CD4-positive, alpha-beta T cell treated with Interleukin-15 for 1 hour (primary cell): ENCODE results near the gene AMIGO3.
A peak's percentile ranks its signal among the peaks of the same experiment; 100 is the strongest.
"Not testable (repeated sequence)": the region's sequence is repeated elsewhere in the genome, so short reads cannot be mapped to it uniquely, and the experiment has no call there.

Source experiments
- DNase-seq: peaks from one replicate; pipeline ENCODE4 v3.0.0-alpha.2; 2020

The AMIGO3 gene

DNA sequence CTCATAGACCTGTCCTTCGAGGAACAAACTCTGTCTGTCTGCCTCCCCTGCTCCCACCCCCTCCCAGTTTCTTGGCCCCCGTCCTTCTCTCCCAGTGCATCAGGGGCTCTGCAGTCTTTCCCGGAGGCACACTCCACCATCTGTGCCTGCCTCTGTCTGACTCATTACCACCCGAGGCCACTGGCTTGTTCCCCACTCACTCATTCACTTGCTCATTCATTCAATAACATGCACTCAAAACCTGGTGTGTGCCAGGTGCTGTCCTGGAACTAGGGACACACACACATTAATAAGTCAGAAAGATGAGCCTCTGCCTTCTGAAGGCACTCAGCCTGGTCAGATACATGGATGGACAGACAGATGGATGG, 12.4 kb downstream of the AMIGO3 start:
- no peak for DNase-seq

DNA sequence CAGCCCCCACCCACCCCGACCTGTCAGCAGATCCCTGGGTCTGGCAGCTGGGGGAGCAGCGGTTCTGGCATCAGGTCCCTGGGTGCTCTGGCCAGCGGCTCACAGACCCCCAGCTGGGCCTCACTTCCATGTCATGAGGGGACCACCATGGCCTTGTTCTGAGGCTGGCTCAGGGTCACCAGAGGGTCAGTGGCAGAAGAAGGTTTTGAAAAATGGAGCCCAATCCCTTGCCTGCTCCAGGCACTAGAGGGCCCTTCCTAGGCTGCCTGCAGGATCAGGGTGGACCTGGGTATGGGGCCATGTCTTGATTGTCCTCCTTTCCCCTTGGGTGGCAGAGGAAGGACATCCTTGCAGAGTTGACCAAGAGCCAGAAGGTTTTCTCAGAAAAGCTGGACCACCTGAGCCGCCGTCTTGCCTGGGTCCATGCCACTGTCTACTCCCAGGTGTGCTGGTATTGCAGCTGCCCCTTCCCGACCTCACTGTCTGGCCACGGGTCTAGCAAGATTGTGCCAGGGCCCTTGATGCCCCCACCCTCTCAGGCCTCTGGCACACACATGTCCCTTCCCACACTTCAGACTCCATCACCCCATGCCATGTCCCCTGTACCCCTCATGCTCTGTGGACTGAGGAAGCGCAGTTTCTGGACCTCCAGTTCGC, 12.9 kb downstream of the AMIGO3 start:
- DNase-seq, result no peak

DNA sequence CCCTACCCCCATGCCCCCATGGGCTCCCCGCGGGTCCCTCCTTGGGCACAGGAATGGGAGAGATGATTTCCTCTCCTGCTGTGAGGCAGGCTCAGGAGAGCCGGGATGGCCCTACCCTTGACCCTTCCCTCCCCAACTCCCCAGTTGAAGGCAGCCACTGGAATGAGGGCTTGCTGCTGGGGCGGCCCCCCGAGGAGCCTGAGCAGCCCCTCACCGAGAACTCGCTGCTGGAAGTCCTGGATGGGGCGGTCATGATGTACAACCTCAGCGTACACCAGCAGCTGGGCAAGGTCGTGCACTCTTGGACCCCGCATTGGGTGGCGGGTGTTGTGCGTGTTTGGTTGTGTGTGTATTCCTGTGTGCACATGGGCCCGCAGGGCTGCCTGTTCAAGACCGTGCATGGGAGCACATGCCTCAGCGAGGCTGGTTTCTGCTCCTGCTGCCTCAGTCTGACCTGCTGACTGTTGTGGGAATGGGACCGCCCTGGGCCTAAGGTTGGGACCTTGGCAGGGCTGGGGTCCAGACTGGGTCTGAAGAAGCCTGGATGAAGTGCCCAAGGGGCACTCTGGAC, 14.0 kb downstream of the AMIGO3 start:
- no peak for DNase-seq

- no peak for DNase-seq
Observed at GRCh38 chr3:49704629-49705028, 14.9 kb downstream of the AMIGO3 start.

GRCh38 chr3:49703956-49704355, 15.5 kb downstream of the AMIGO3 start:
- no peak for DNase-seq

- peak; percentile 73 for DNase-seq
Observed at GRCh38 chr3:49703443-49703927, 16.0 kb downstream of the AMIGO3 start.

DNA sequence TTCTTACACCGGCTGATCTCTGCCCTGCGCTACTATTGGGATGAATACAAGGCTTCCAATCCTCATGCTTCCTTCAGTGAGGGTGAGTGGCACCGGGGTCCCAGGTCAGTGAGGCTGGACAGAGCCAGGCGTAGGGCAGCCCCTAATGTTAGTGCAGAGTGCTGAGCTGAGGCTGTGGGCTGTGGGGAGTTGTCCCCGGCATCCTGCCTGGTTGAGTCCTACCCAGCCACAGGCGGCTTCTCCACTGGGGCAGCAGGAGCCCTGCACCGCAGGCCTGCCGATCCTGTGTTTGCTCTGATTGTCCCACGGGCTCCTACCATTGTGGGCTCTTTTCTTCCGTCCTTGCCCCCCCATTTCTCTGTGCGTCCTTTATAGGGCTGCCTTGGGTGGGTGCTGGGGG, 16.8 kb downstream of the AMIGO3 start:
- DNase-seq, result no peak

GRCh38 chr3:49701388-49702077, 18.0 kb downstream of the AMIGO3 start:
- DNase-seq, result no peak

DNA sequence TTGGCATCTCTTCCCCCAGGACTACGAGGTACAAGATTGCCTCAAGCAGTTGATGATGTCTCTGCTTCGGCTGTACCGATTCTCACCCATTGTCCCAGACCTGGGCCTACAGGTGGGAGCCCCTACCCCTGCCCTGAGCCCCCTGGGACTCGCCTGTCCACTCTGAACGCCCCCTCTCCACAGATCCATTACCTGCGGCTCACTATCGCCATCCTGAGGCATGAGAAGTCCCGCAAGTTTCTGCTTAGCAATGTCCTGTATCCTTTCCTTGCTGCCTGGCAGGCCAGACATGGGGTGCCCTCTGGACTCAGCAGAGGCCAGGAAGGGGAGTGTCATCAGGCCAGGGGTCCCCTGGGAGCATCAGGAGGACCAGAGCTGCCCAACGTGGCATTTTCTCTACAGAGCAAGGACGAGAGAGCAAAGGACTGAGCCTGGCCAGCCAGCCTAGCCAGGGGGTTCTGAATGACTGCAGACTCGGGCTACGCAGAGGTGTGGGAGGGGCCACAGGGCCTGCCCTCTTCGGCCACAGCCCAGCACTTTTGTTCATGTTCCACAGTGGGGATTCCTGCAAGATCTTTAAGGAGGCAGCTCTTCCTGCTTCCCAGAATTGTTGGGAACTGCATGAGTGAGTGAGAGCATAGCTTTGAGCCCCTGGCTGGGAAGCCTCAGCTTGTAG, 18.9 kb downstream of the AMIGO3 start:
- no peak for DNase-seq

GRCh38 chr3:49700014-49700413, 19.5 kb downstream of the AMIGO3 start:
- no peak for DNase-seq

- DNase-seq, result no peak
Observed at GRCh38 chr3:49699281-49699979, 20.1 kb downstream of the AMIGO3 start.

DNA sequence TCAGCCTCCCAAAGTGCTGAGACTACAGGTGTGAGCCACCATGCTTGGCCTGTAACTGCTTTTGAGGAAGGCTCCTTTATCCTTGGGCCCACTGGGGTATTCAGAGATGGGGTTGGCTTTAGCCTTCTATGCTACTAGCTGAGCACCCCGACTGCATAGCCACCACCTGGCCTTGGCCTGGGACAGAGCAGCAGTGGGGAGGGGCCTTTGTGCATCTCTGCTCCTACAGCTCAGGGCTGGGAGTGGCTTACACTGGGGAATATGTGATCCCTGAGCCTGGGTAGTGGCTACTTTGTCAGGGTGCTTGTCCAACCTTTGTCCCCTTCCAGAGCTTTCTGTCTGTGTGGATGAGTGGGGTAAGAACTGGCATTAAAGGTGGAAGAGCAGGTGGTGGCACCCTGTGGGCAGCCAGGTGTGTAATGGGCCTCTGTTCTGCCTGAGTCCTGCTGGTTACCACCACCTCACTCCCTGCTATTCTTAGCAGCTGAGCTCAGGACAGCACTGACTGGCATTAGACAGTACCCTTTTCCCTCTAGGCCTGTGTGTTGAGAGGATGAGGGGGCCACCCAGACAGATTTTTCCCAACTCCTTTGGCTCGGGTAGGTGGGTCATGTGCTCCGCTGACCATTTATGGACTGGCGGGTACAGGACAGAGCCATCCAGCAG, 24.0 kb downstream of the AMIGO3 start:
- not testable (repeated sequence) for DNase-seq

DNA sequence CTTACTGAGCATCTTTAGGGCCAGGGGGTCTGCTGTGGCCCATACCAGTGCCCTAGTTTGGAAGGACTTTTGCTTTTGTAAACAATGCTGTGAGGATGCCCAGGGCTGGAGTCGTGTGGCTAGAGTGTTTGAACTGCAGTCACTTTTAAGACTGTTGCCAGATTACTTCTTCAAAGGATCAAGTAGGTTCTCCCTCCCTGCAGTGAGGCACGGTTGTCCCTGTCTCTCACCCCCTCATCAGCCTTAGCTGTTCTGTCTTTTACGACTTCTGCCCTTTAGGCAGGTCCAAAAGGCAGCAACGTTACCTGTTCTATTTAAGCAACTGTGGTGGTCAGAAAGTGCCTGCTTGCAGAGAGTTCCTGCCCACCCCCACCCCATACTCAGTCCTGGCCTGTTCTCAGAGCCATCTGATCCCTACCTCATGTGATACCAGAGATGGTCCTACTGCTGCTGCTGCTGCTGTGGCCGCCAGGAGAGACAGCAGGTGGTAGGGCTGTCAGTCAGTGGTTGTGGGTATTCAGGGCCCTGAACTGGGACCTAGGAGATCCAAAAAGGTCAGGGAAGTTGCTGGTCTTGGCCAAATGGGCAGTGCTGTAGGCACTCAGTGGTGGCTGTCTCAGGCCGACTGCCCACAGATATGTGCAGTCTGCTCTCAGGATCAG, 24.9 kb downstream of the AMIGO3 start:
- DNase-seq, result not testable (repeated sequence)

DNA sequence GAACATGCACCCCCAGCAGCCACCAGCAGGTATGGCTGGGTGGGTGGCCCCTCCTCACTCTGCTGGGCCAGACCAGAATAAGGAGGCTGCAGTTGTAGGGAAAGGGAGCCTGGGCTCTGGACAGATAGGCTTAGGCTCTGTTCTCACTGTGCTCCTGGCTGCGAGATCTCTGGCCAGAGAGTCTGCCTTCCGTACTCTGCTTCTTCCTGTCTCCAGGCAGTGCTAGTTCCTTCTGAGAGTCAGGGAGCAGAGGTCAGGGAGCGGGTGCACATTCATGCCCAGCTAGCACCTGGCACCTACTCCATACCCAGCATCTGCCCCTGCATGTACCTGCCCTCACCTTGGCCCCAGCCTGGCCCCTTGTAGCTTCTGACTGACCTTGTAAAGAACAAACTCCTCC, 28.0 kb downstream of the AMIGO3 start:
- not testable (repeated sequence) for DNase-seq

DNA sequence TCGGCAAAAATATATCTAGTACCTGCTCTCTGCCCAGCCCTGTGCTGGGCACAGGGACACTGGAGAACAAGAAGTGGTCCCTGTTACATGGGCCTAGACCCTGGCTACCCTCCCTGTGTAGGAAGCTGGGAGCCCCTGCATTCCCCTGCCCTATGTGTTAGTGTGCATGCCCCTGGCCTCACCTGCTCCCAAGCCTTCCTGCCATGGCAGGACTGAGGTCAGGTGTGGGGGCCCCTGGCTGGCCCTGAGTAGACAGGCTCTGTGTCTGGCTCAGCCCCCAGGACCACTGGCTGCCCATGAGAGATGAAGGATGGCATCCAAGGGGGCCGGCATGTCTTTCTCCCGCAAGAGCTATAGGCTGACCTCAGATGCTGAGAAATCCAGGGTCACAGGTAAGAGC, 28.6 kb downstream of the AMIGO3 start:
- DNase-seq, result not testable (repeated sequence)

GRCh38 chr3:49689908-49690624, 29.4 kb downstream of the AMIGO3 start:
- not testable (repeated sequence) for DNase-seq

- peak; percentile 90 for DNase-seq
Observed at GRCh38 chr3:49689046-49689907, 30.2 kb downstream of the AMIGO3 start, which contains the start of the genes MST1 and RNF123. Gene MST1 (minus strand): TSS chr3:49689474. CDS start chr3:49688691, 783 bp downstream. Gene RNF123 (plus strand): TSS chr3:49689557. CDS start chr3:49691166, 1,609 bp downstream.

- not testable (repeated sequence) for DNase-seq
Observed at GRCh38 chr3:49688338-49689045, 31.0 kb downstream of the AMIGO3 start.

GRCh38 chr3:49687424-49687795, 32.1 kb downstream of the AMIGO3 start:
- not testable (repeated sequence) for DNase-seq
